HepG2 (cell line): Measurements from ENCODE around the gene TMEM50B. TPM values are rescaled to one million over a fixed set of nuclear protein-coding genes. Genes with fewer than 3 reads are reported as not detected.
A peak's percentile ranks its signal among the peaks of the same experiment; 100 is the strongest.

Experiments used
- ARNT ChIP-seq: fragments of 450-650 bp; IDR thresholded peaks from 2 replicates; pipeline ENCODE4 v1.6.1; 2017
- ATF7-NPFF ChIP-seq: sonication (generic); formaldehyde crosslinking; IDR thresholded peaks from 2 replicates; pipeline ENCODE4 v1.8.1; 2023; ENCODE audit warnings: mild to moderate bottlenecking, low read depth, missing genetic modification reagents, moderate library complexity
- DNMT1 ChIP-seq: sonication (generic); formaldehyde crosslinking; IDR thresholded peaks from 2 replicates; pipeline ENCODE4 v1.5.1; 2020; ENCODE audit warnings: mild to moderate bottlenecking, missing genetic modification reagents
- EP300 ChIP-seq, 3 experiments: sonication (generic) in 1 of 3; formaldehyde crosslinking in 1 of 3; IDR thresholded peaks; 2 replicates each; pipeline versions ENCODE4 v1.5.1 to v1.6.1; 2011 to 2020; ENCODE audit warnings: low read depth in 2 of 3, low read length in 2 of 3, borderline replicate concordance in 1 of 3, improper control_type of control experiment in 1 of 3, mild to moderate bottlenecking in 1 of 3, missing genetic modification reagents in 1 of 3, moderate library complexity in 1 of 3
- GATA4 ChIP-seq: sonication (generic); IDR thresholded peaks from 2 replicates; pipeline ENCODE4 v1.6.1; 2016; ENCODE audit warnings: antibody characterized with exemption, low read depth, borderline replicate concordance
- KDM6A ChIP-seq: IDR thresholded peaks from 2 replicates; pipeline ENCODE4 v1.6.1; 2016; ENCODE audit warnings: low read depth
- KLF15 ChIP-seq: sonication (generic); formaldehyde crosslinking; IDR thresholded peaks from 2 replicates; pipeline ENCODE4 v1.8.1; 2023; ENCODE audit warnings: borderline replicate concordance, mild to moderate bottlenecking, inconsistent platforms, missing genetic modification reagents, mixed read lengths
- MAFG ChIP-seq: sonication (generic); formaldehyde crosslinking; IDR thresholded peaks from 2 replicates; pipeline ENCODE4 v1.5.1; 2020; ENCODE audit warnings: mild to moderate bottlenecking, missing genetic modification reagents
- NR2F1 ChIP-seq, 2 experiments: fragments of 450-650 bp in 1 of 2; formaldehyde crosslinking in 1 of 2; IDR thresholded peaks; 2 replicates each; pipeline versions ENCODE4 v1.5.0 to v1.6.1; 2016 to 2020; ENCODE audit warnings: mild to moderate bottlenecking in 1 of 2, missing compliant biosample characterization in 1 of 2, missing genetic modification reagents in 1 of 2, moderate library complexity in 1 of 2
- RARA ChIP-seq: IDR thresholded peaks from 2 replicates; pipeline ENCODE4 v1.6.1; 2016; ENCODE audit warnings: missing genetic modification reagents, missing compliant biosample characterization
- RORA ChIP-seq: sonication (generic); formaldehyde crosslinking; IDR thresholded peaks from 2 replicates; pipeline ENCODE4 v1.5.0; 2020; ENCODE audit warnings: mild to moderate bottlenecking, missing genetic modification reagents, moderate library complexity
- RXRB ChIP-seq: IDR thresholded peaks from 2 replicates; pipeline ENCODE4 v1.6.1; 2016; ENCODE audit warnings: borderline replicate concordance, missing genetic modification reagents, missing compliant biosample characterization
- SP4 ChIP-seq: sonication (generic); formaldehyde crosslinking; IDR thresholded peaks from 2 replicates; pipeline ENCODE4 v1.8.1; 2023; ENCODE audit warnings: mild to moderate bottlenecking, missing genetic modification reagents
- TCF12 ChIP-seq, 2 experiments: fragments of 450-650 bp in 1 of 2; sonication (generic) in 1 of 2; formaldehyde crosslinking in 1 of 2; IDR thresholded peaks; 2 replicates each; pipeline versions ENCODE4 v1.6.1 to v1.8.0; 2017 to 2022; ENCODE audit warnings: antibody characterized with exemption in 1 of 2, mild to moderate bottlenecking in 1 of 2, missing genetic modification reagents in 1 of 2, moderate library complexity in 1 of 2
- ZBTB20 ChIP-seq: sonication (generic); formaldehyde crosslinking; IDR thresholded peaks from 2 replicates; pipeline ENCODE4 v1.8.1; 2023; ENCODE audit warnings: missing genetic modification reagents, low read depth, mild to moderate bottlenecking, borderline replicate concordance
- ZBTB39 ChIP-seq: sonication (generic); formaldehyde crosslinking; IDR thresholded peaks from 2 replicates; pipeline ENCODE4 v1.5.0; 2020; ENCODE audit warnings: missing genetic modification reagents
- ZNF121 ChIP-seq: sonication (generic); formaldehyde crosslinking; IDR thresholded peaks from 2 replicates; pipeline ENCODE4 v1.5.0; 2020; ENCODE audit warnings: mild to moderate bottlenecking, missing genetic modification reagents
- ZNF124 ChIP-seq: sonication (generic); formaldehyde crosslinking; IDR thresholded peaks from 2 replicates; pipeline ENCODE4 v1.4.0; 2020; ENCODE audit warnings: missing genetic modification reagents
- ZNF296 ChIP-seq: sonication (generic); formaldehyde crosslinking; conservative IDR thresholded peaks from 2 replicates; pipeline ENCODE4 v1.5.0; 2020; ENCODE audit warnings: mild to moderate bottlenecking, missing genetic modification reagents
- ZNF383 ChIP-seq: sonication (generic); formaldehyde crosslinking; IDR thresholded peaks from 2 replicates; pipeline ENCODE4 v1.4.0; 2020; ENCODE audit warnings: missing genetic modification reagents, mild to moderate bottlenecking, borderline replicate concordance
- ZNF550 ChIP-seq: sonication (generic); formaldehyde crosslinking; IDR thresholded peaks from 2 replicates; pipeline ENCODE4 v1.4.0; 2020; ENCODE audit warnings: mild to moderate bottlenecking, missing genetic modification reagents, borderline replicate concordance
- ZNF556 ChIP-seq: sonication (generic); formaldehyde crosslinking; IDR thresholded peaks from 2 replicates; pipeline ENCODE4 v1.4.0; 2020; ENCODE audit warnings: mild to moderate bottlenecking, missing genetic modification reagents, borderline replicate concordance
- ZNF652 ChIP-seq: IDR thresholded peaks from 2 replicates; pipeline ENCODE4 v1.6.1; 2016; ENCODE audit warnings: low read depth, borderline replicate concordance
- ZNF781 ChIP-seq: sonication (generic); formaldehyde crosslinking; IDR thresholded peaks from 2 replicates; pipeline ENCODE4 v1.5.1; 2020; ENCODE audit warnings: borderline replicate concordance, mild to moderate bottlenecking, missing genetic modification reagents; ENCODE audit errors: not compliant biosample characterization
- ZNF784 ChIP-seq: sonication (generic); formaldehyde crosslinking; IDR thresholded peaks from 2 replicates; pipeline ENCODE4 v1.5.1; 2020; ENCODE audit warnings: missing genetic modification reagents, mild to moderate bottlenecking, borderline replicate concordance
- ZNF816 ChIP-seq: sonication (generic); formaldehyde crosslinking; IDR thresholded peaks from 2 replicates; pipeline ENCODE4 v1.8.0; 2022; ENCODE audit warnings: missing genetic modification reagents, mild to moderate bottlenecking, borderline replicate concordance
- polyA plus RNA-seq, 8 experiments: library from polyadenylated mRNA; depleted of rRNA in 3 of 8; stranded (reverse) in 7 of 8; unstranded in 1 of 8; fragments of >200 nt; fragmentation: Illumina TruSeq in 4 of 8; extraction: Trizol in 4 of 8; gene quantifications; 2 replicates each; pipeline versions ENCODE4 v1.2.1 to v1.2.3, GENCODE V29; 2011 to 2016; ENCODE audit warnings: low read depth in 4 of 8, missing spikeins in 1 of 8, mixed read lengths in 1 of 8; ENCODE audit not compliant: insufficient read depth in 1 of 8
- total RNA-seq, 5 experiments: library from RNA; depleted of rRNA; stranded (reverse); fragments of >200 nt; fragmentation: Illumina TruSeq; extraction: Trizol; gene quantifications; 2 replicates each; pipeline ENCODE4 v1.2.3, GENCODE V29; 2016; ENCODE audit warnings: low read depth in 1 of 5

TMEM50B gene
- total and polyA plus RNA-seq, 2 of the 13 experiments (the other 11 are each of a cell fraction or from before 2014, with no cell fraction given) = 29.9 to 46.3 TPM

- TF ChIP-seq ZBTB39 (no peak), ZNF816 (CRISPR knock-in tag) (no peak), NR2F1 (CRISPR knock-in tag; IDR thresholded peaks at IDR 0.05) (no peak), MAFG (no peak), TCF12 (IDR thresholded peaks at IDR 0.05) (no peak), TCF12 (CRISPR knock-in tag; IDR thresholded peaks at IDR 0.05) (no peak), RXRB (peak; percentile 34; the same call in 1 of the 2 replicates), ZNF652 (CRISPR knock-in tag) (no peak), EP300 (IDR thresholded peaks at IDR 0.05; ENCODE audit: low read depth in 2 of 2, low read length in 2 of 2) (0 out of 4 replicates have a peak, but pooled peaks of 1 of the 2 experiments have one; percentile 3), EP300 (CRISPR knock-in tag; IDR thresholded peaks at IDR 0.05; ENCODE audit: borderline replicate concordance) (no peak), ZNF784 (CRISPR knock-in tag) (no peak), ZNF550 (no peak), RARA (CRISPR knock-in tag) (peak; percentile 49), ZNF781 (CRISPR knock-in tag) (no peak), KLF15 (CRISPR knock-in tag) (no peak), ZNF121 (peak; percentile 88), ZNF296 (no peak), ATF7-NPFF (no peak), RORA (CRISPR knock-in tag) (no peak), ZNF124 (CRISPR knock-in tag) (no peak), ZNF383 (no peak), GATA4 (no peak), KDM6A (no peak), DNMT1 (no peak), ZNF556 (no peak), ARNT (no peak), SP4 (no peak), ZBTB20 (CRISPR knock-in tag) (no peak)
Measured at GRCh38 chr21:33411949-33412430, 67.8 kb downstream of the TMEM50B start (continued).
